GM10266 (cell line): ENCODE data around the gene GAS7.
A peak's percentile ranks its signal among the peaks of the same experiment; 100 is the strongest.

ENCODE experiments used
- DNase-seq: peaks from one replicate; pipeline ENCODE4 v3.0.0; 2012; ENCODE audit errors: extremely low spot score
- CTCF ChIP-seq: IDR thresholded peaks from 2 replicates; pipeline ENCODE4 v1.5.1; 2012; ENCODE audit warnings: mild to moderate bottlenecking, low read depth; ENCODE audit not compliant: control insufficient read depth, insufficient read depth; ENCODE audit errors: missing control alignments

GAS7 gene

DNA sequence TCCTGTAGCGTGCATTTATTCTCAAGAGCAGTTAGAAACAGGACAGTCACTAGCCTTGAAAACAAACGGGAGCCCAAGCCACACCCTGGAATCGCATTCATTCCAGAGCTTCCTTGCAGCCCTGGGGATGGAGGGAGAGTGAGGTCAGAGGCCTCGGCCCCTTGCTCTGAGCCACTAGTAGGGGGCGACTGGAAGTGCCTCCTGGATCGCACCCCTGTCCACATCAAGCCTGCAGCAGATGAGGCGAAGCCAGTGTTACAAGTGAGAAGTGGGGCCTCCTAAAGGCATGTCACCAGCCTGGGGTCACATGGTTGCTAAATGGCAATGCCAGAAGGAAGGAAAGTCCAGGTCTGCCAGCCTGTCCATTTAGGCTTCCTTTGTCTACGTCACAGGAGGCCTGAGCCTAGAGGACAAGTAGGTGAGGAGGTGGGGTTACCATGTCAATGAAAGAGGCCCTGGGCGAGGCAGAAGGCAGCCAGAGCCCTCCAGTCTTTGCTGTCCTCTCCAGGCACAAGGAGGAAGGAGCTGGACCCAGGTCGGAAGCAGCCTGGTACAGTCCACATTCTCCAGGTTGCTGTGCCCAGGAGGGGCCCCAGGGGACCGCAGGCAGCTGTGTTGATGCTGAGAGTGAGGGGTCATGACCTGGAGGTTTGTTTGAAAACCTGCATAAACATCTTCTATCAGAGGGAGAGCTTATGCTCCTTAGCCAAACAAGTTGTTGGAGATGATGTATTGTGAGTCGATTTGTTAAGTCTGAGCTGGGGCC, 290.3 kb downstream of the GAS7 start:
- no peak for TF ChIP-seq CTCF
- DNase-seq, result no peak

- no peak for TF ChIP-seq CTCF
- DNase-seq, result no peak
These were observed 291.3 kb downstream of the GAS7 start for GRCh38 chr17:9907131-9907530.

- TF ChIP-seq CTCF, result no peak
- DNase-seq, result no peak
These were observed 291.8 kb downstream of the GAS7 start for GRCh38 chr17:9906616-9907015.

GRCh38 chr17:9905902-9906301, 292.5 kb downstream of the GAS7 start:
- DNase-seq, result peak; percentile 74
- peak; percentile 59 for TF ChIP-seq CTCF

GRCh38 chr17:9905078-9905415, 293.4 kb downstream of the GAS7 start, which contains the start of gene RCVRN:
Gene RCVRN (minus strand): TSS chr17:9905271. CDS start chr17:9905180, 91 bp downstream.
- DNase-seq, result no peak
- no peak for TF ChIP-seq CTCF

DNA sequence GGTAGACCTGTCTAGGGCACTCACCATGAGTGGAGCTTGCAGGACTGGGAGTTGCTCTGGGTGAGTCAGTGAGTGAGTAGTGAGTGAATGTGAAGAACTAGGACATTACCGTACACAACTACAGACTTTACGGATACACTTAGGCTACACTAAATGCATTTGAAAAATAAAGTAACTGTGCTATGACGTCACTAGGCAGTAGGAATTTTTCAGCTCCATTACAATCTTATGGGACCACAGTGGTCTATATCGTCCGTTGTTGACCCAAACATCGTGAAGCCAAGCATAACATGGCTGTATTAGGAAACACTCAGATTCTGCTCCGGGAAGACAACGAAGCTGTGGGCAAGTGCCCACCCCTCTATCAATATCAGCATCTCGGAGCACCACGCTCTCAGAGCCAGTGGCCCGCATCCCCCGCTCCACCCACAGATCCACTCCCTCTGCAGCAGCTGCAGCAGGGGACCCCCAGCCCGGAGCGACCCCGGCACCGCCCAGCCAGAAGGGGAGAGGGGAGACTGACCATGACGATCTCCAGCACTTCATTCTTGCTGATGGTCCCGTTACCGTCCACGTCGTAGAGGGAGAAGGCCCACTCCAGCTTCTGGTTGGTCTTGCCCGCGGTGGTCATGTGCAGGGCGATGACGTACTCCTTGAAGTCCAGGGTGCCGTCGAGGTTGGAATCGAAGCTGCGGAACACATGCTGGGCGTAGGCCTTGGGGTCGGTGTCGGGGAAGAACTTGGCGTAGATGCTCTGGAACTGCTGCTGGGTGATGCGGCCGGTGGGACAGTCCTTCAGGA, 293.9 kb downstream of the GAS7 start:
- no peak for DNase-seq
- no peak for TF ChIP-seq CTCF

GRCh38 chr17:9902120-9902519, 296.3 kb downstream of the GAS7 start:
- DNase-seq, result no peak
- no peak for TF ChIP-seq CTCF
